Kidney (tissue), 14 donors: ENCODE data around the gene RNU6-8. TPM values are rescaled to one million over a fixed set of nuclear protein-coding genes. Genes with fewer than 3 reads are reported as not detected.

Experiments
- DNase-seq, 5 donors: peaks; one replicate each; pipeline ENCODE4 v3.0.0-alpha.2; 2013 to 2020
- FAIRE-seq: peaks from 2 replicates; lab custom pipeline; 2012; peaks lifted over from hg19 to GRCh38; lab: Jason Lieb, UNC
- H3K27ac ChIP-seq, 2 donors: one replicate each; pipeline ENCODE4 v1.7.0; 2013; ENCODE audit warnings: low read depth in 2 of 2, low read length in 2 of 2, inconsistent platforms in 1 of 2
- H3K27me3 ChIP-seq: one replicate; pipeline ENCODE4 v1.7.1; 2013; ENCODE audit warnings: low read length, inconsistent platforms; ENCODE audit not compliant: control insufficient read depth, insufficient read depth
- H3K36me3 ChIP-seq, 3 donors: one replicate each; pipeline versions ENCODE4 v1.7.0 to v1.7.1; 2013; ENCODE audit warnings: low read length in 3 of 3, control low read depth in 1 of 3, inconsistent platforms in 1 of 3; ENCODE audit not compliant: insufficient read depth in 3 of 3, control insufficient read depth in 2 of 3
- H3K4me1 ChIP-seq, 3 donors: one replicate each; pipeline versions ENCODE4 v1.7.0 to v1.7.1; 2013; ENCODE audit warnings: low read length in 3 of 3, inconsistent platforms in 1 of 3, low read depth in 1 of 3; ENCODE audit not compliant: control insufficient read depth in 2 of 3, insufficient read depth in 2 of 3
- H3K4me3 ChIP-seq, 3 donors: one replicate each; pipeline versions ENCODE4 v1.7.0 to v1.8.1; 2013; ENCODE audit warnings: low read length in 3 of 3, control low read depth in 1 of 3, inconsistent platforms in 1 of 3
- H3K9ac ChIP-seq, 3 donors: one replicate each; pipeline versions ENCODE4 v1.7.0 to v1.7.1; 2013; ENCODE audit warnings: low read length in 3 of 3, control low read depth in 1 of 3, inconsistent platforms in 1 of 3
- H3K9me3 ChIP-seq, 3 donors: one replicate each; pipeline versions ENCODE4 v1.7.0 to v1.7.1; 2013; ENCODE audit warnings: low read length in 3 of 3, control low read depth in 1 of 3, inconsistent platforms in 1 of 3; ENCODE audit not compliant: control insufficient read depth in 2 of 3, insufficient read depth in 1 of 3
- intact Hi-C: fragments of 100-400 bp; cut with DNase I; formaldehyde crosslinking; loops from one replicate; pipeline ENCODE4 v1.11.1; 2022
- polyA plus RNA-seq: library from polyadenylated mRNA; stranded (reverse); fragments of 350-450 nt; fragmentation: Illumina TruSeq; extraction: RNeasy Lipid Tissue Mini Kit (QIAGEN cat#74804); gene quantifications from one replicate; pipeline ENCODE4 v1.2.3, GENCODE V29; 2014; ENCODE audit warnings: low read depth, low replicate concordance; ENCODE audit not compliant: insufficient read depth
- total RNA-seq: library from RNA; stranded (reverse); fragmentation: NEBNext Ultra II Directional; extraction: Animal tissue kit (Norgen Biotek cat#: 25700); gene quantifications from one replicate; pipeline ENCODE4 v1.2.1, GENCODE V29; 2021
- TF ChIP-seq, protein P1 (sequence below): IDR thresholded peaks from 3 replicates; pipeline ENCODE4 v1.5.1; 2012; ENCODE audit warnings: mild to moderate bottlenecking, moderate library complexity, borderline replicate concordance; ENCODE audit not compliant: insufficient read depth; ENCODE audit errors: extremely low read depth
- donor health status: control.
- donor health status: control.
- donor health status: control.
- donor health status: control.
- donor health status: control.
- donor health status: DM: yes; HTN: yes; CAD: no.
- donor health status: Normal renal cell carcinoma (clear cell type).

The RNU6-8 gene
- total and polyA plus RNA-seq, 2 donors from 2014 or later: not detected

DNA sequence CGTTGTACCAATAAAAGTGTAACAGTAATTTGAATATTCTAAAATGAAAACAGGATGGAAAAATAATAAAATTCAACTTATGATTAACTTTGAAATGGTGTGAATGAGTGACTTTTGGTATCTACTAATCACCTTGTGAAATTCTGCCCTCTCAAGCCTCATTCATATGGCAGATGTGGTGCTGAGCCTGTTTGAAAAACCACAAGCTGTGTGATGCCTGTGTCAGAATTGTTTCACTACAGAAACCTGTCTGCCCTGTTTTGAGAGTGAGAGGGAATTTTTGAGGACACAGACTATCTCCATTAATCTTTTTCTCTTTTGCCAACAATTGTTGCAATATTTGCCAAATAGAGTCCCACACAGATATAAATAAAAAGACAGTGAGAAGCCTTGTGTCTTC lies 5.2 kb downstream of the RNU6-8 start:
- DNase-seq (no peak), FAIRE-seq (no peak)
- TF ChIP-seq, protein P1, sequence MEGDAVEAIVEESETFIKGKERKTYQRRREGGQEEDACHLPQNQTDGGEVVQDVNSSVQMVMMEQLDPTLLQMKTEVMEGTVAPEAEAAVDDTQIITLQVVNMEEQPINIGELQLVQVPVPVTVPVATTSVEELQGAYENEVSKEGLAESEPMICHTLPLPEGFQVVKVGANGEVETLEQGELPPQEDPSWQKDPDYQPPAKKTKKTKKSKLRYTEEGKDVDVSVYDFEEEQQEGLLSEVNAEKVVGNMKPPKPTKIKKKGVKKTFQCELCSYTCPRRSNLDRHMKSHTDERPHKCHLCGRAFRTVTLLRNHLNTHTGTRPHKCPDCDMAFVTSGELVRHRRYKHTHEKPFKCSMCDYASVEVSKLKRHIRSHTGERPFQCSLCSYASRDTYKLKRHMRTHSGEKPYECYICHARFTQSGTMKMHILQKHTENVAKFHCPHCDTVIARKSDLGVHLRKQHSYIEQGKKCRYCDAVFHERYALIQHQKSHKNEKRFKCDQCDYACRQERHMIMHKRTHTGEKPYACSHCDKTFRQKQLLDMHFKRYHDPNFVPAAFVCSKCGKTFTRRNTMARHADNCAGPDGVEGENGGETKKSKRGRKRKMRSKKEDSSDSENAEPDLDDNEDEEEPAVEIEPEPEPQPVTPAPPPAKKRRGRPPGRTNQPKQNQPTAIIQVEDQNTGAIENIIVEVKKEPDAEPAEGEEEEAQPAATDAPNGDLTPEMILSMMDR: no peak
- peaks cover 0 to 4% (median 0%) of the 10 kb centered on the region in 3 donors for H3K4me1 ChIP-seq
- no peaks in the 10 kb centered on the region for H3K27me3 ChIP-seq
- no peaks in the 10 kb centered on the region for H3K9me3 ChIP-seq
- no peak overlapping the region for H3K4me3 ChIP-seq
- H3K27ac ChIP-seq: no peak overlapping the region
- intact Hi-C loops: no loop called here
- H3K9ac ChIP-seq: no peak overlapping the region
- H3K36me3 ChIP-seq: no peaks in the 10 kb centered on the region

DNA sequence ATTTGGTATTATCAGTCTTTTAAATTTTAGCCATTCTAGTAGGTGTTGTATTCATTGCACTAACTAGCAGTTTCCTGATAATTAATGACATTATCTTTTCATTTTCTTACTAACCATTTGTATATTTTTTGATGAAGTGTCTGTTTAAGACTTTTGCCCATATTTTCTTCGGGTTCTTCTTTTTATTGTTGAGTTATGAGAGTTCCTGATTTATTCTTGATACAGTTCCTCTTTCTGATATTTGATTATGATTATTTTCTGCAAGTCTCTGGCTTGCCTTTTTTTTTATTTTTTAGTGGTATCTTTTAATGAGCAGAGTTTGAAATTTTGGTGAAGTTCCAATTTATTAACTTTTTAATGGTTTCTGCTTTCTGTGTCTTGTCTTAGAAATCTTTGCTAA lies 7.4 kb downstream of the RNU6-8 start:
- no peak overlapping the region for H3K4me3 ChIP-seq
- intact Hi-C loops: no loop called here
- no peaks in the 10 kb centered on the region for H3K27me3 ChIP-seq
- FAIRE-seq: no peak
- no peaks in the 10 kb centered on the region for H3K36me3 ChIP-seq
- no peak for DNase-seq
- H3K27ac ChIP-seq: no peak overlapping the region
- no peaks in the 10 kb centered on the region for H3K4me1 ChIP-seq
- TF ChIP-seq, protein P1: no peak
- no peak overlapping the region for H3K9ac ChIP-seq
- H3K9me3 ChIP-seq: no peaks in the 10 kb centered on the region

DNA sequence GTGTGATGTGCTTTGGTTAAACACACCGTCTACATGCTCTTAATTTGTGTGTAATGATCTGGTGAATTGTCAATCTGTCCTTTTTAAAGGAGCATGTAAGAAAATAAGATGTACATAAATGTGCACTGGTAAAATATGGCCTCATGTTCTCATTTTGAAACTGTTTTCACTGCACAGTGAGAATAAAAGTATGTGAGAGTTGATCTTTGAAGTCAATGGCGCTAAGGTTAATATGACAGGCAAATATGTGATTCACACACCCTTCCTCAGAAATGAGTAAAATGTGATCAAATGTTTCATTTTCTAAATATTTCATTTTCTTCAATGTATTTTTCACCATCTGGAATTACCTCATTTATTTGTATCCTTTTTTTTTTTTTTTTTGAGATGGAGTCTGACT lies 9.5 kb downstream of the RNU6-8 start:
- TF ChIP-seq, protein P1: no peak
- FAIRE-seq (no peak), DNase-seq (no peak)
- Histone ChIP-seq H3K4me1 (no peaks in the 10 kb centered on the region), H3K36me3 (no peaks in the 10 kb centered on the region), H3K4me3 (no peak overlapping the region), H3K27ac (no peak overlapping the region), H3K9me3 (no peaks in the 10 kb centered on the region), H3K9ac (no peak overlapping the region), H3K27me3 (no peaks in the 10 kb centered on the region)
- intact Hi-C loops: no loop called here

DNA sequence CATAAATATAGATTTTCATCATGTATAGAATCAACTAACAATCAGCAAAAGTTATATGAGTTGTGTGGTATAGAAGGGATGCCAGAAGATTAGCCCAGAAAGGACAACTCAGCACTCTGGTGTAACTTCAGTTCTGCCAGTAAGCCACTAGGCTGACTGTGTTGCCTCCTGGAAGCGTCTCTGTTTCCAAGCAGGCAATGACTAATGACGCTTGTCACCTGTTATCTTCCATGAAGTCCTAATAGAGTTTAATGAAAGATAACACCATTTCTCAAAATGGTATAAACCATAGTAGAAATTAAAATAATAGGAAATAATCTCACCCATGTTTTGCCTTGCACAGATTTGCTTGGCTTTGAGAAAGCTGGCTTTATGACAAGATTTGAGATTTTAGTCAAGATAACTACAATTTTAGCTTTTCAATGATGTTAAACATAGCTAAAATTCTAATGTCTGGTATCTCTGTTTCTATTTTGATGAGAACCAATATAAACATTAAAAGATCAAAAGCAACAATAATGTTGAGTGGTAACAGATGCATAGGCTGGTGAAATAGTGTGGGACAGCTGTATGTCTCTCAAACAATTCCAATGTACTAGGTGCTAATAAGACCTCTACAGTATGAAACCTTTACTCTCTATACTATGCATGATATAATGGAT lies 10.2 kb downstream of the RNU6-8 start:
- Histone ChIP-seq H3K9me3 (no peaks in the 10 kb centered on the region), H3K36me3 (no peaks in the 10 kb centered on the region), H3K27me3 (no peaks in the 10 kb centered on the region), H3K9ac (no peak overlapping the region), H3K27ac (no peak overlapping the region), H3K4me3 (no peak overlapping the region), H3K4me1 (no peaks in the 10 kb centered on the region)
- FAIRE-seq (no peak), DNase-seq (no peak)
- intact Hi-C loops: no loop called here
- TF ChIP-seq, protein P1: no peak
